B cell (primary cell): ENCODE data around the gene WAC. TPM values are rescaled to one million over a fixed set of nuclear protein-coding genes. Genes with fewer than 3 reads are reported as not detected.
A peak's percentile ranks its signal among the peaks of the same experiment; 100 is the strongest.

Source experiments
- ATAC-seq: fragments of 200-7000 bp; cut with Tn5 transposase; one replicate; pipeline ENCODE4 v1.10.0; 2021; ENCODE audit warnings: low read depth, mild to moderate bottlenecking, moderate number of reproducible peaks, moderate library complexity
- CTCF ChIA-PET: fragments of 350-600 bp; sonication (Branson Sonifier 250); formaldehyde crosslinking; loops from one replicate; lab custom pipeline; 2021; ENCODE audit warnings: antibody characterized with exemption, inconsistent platforms; lab: Charles Lee
- POLR2A ChIA-PET: fragments of 350-600 bp; sonication (Branson Sonifier 250); formaldehyde crosslinking; loops from one replicate; lab custom pipeline; 2021; ENCODE audit warnings: antibody characterized with exemption; lab: Charles Lee
- DNase-seq: peaks from one replicate; pipeline ENCODE4 v3.0.0; 2013
- H2AFZ ChIP-seq: 2 replicates; pipeline ENCODE4 v1.6.1; 2012; ENCODE audit warnings: mild to moderate bottlenecking, low read depth, low read length; ENCODE audit not compliant: insufficient read depth, poor library complexity, severe bottlenecking
- H3K27ac ChIP-seq, 2 donors: 1 replicate in 1 of 2; 2 replicates in 1 of 2; pipeline ENCODE4 v1.5.1; 2012 to 2013; ENCODE audit warnings: low read length in 2 of 2, mild to moderate bottlenecking in 2 of 2, moderate library complexity in 1 of 2
- H3K27me3 ChIP-seq, 4 experiments: fragments of 200-600 bp in 1 of 4; sonication (generic) in 1 of 4; replicated peaks in 1 of 4; 1 replicate in 2 of 4; 2 replicates in 2 of 4; pipeline versions ENCODE4 v1.6.1 to v1.7.0; 2013 to 2016; ENCODE audit warnings: low read length in 3 of 4, mild to moderate bottlenecking in 2 of 4, mixed read lengths in 1 of 4, moderate library complexity in 1 of 4; ENCODE audit not compliant: insufficient read depth in 4 of 4, control insufficient read depth in 3 of 4; ENCODE audit errors: control extremely low read depth in 1 of 4
- H3K36me3 ChIP-seq, 2 experiments: replicated peaks in 1 of 2; 1 replicate in 1 of 2; 2 replicates in 1 of 2; pipeline versions ENCODE4 v1.6.1 to v1.7.1; 2013; ENCODE audit warnings: low read length in 1 of 2; ENCODE audit not compliant: insufficient read depth in 2 of 2, control insufficient read depth in 1 of 2; ENCODE audit errors: control extremely low read depth in 1 of 2, extremely low read depth in 1 of 2
- H3K4me1 ChIP-seq, 2 donors: fragments of 200-600 bp in 1 of 2; sonication (generic) in 1 of 2; 1 replicate in 1 of 2; 2 replicates in 1 of 2; pipeline versions ENCODE4 v1.5.1 to v1.6.1; 2013 to 2017; ENCODE audit warnings: low read length in 2 of 2; ENCODE audit not compliant: control insufficient read depth in 2 of 2, insufficient read depth in 2 of 2
- H3K4me2 ChIP-seq: replicated peaks from 2 replicates; pipeline ENCODE3; 2012; ENCODE audit warnings: mild to moderate bottlenecking, low read depth, low read length; ENCODE audit not compliant: poor library complexity, severe bottlenecking
- H3K4me3 ChIP-seq, 5 experiments: fragments of 200-600 bp in 1 of 5; sonication (generic) in 1 of 5; 1 replicate in 3 of 5; 2 replicates in 2 of 5; pipeline versions ENCODE4 v1.5.1 to v1.7.0; 2011 to 2016; ENCODE audit warnings: low read length in 4 of 5, mild to moderate bottlenecking in 4 of 5, low read depth in 2 of 5, control low read depth in 1 of 5, moderate library complexity in 1 of 5; ENCODE audit not compliant: insufficient read depth in 1 of 5; ENCODE audit errors: control extremely low read depth in 1 of 5, extremely low read depth in 1 of 5
- H3K79me2 ChIP-seq: fragments of 200-600 bp; sonication (generic); one replicate; pipeline ENCODE4 v1.6.0; 2016; ENCODE audit warnings: low read length; ENCODE audit not compliant: control insufficient read depth, insufficient read depth
- H3K9ac ChIP-seq: fragments of 200-600 bp; sonication (generic); 2 replicates; pipeline ENCODE4 v1.6.1; 2017; ENCODE audit warnings: mild to moderate bottlenecking, low read length, moderate library complexity
- H3K9me3 ChIP-seq, 3 donors: one replicate each; pipeline versions ENCODE4 v1.6.1 to v1.7.1; 2013; ENCODE audit warnings: low read length in 2 of 3; ENCODE audit not compliant: control insufficient read depth in 2 of 3, insufficient read depth in 1 of 3; ENCODE audit errors: control extremely low read depth in 1 of 3
- H4K20me1 ChIP-seq: 2 replicates; pipeline ENCODE4 v1.6.0; 2012; ENCODE audit warnings: mild to moderate bottlenecking, low read length; ENCODE audit not compliant: insufficient read depth, control insufficient read depth, poor library complexity, severe bottlenecking
- H3K27ac Mint-ChIP-seq: one replicate; pipeline ENCODE4 v1.8.0; 2021; ENCODE audit warnings: mixed read lengths
- H3K27me3 Mint-ChIP-seq: one replicate; pipeline ENCODE4 v1.8.0; 2021; ENCODE audit warnings: mixed read lengths
- H3K4me1 Mint-ChIP-seq: one replicate; pipeline ENCODE4 v1.8.0; 2021; ENCODE audit warnings: mixed read lengths
- H3K4me3 Mint-ChIP-seq: one replicate; pipeline ENCODE4 v1.8.0; 2021; ENCODE audit warnings: mixed read lengths
- H3K9me3 Mint-ChIP-seq: one replicate; pipeline ENCODE4 v1.8.0; 2022; ENCODE audit warnings: mixed read lengths; ENCODE audit not compliant: insufficient read depth
- EZH2 ChIP-seq: IDR thresholded peaks from 2 replicates; pipeline ENCODE4 v1.6.1; 2012; ENCODE audit warnings: borderline replicate concordance, low read depth, mild to moderate bottlenecking, moderate library complexity, low read length; ENCODE audit not compliant: insufficient read depth, poor library complexity, severe bottlenecking
- WGBS: methylation state at CpG from one replicate; pipeline ENCODE4 v1.1.5; 2013; ENCODE audit warnings: missing lambda C conversion rate; ENCODE audit not compliant: insufficient coverage; 5-methylcytosine and 5-hydroxymethylcytosine counted together
- intact Hi-C: fragments of 100-400 bp; cut with micrococcal nuclease; formaldehyde crosslinking; loops from one replicate; pipeline ENCODE4 v1.10.0; 2022
- polyA plus RNA-seq: library from polyadenylated mRNA; depleted of rRNA; stranded (reverse); fragments of >200 nt; gene quantifications from 2 replicates; pipeline ENCODE4 v1.2.3, GENCODE V29; 2012
- total RNA-seq, 2 donors: library from RNA; stranded (reverse); fragments of 120-200 nt in 1 of 2; gene quantifications; 1 replicate in 1 of 2; 2 replicates in 1 of 2; pipeline versions ENCODE4 v1.2.3 to v1.2.4, GENCODE V29; 2013 to 2022
- TF ChIP-seq, protein P1 (sequence below): fragments of 200-600 bp; IDR thresholded peaks from one replicate; pipeline ENCODE4 v1.8.0; 2022; ENCODE audit warnings: antibody characterized with exemption, mild to moderate bottlenecking

Gene WAC
- total and polyA plus RNA-seq, 2 donors (not counting 1 experiment from before 2014, with no cell fraction given) = 77.4 to 196 TPM

DNA sequence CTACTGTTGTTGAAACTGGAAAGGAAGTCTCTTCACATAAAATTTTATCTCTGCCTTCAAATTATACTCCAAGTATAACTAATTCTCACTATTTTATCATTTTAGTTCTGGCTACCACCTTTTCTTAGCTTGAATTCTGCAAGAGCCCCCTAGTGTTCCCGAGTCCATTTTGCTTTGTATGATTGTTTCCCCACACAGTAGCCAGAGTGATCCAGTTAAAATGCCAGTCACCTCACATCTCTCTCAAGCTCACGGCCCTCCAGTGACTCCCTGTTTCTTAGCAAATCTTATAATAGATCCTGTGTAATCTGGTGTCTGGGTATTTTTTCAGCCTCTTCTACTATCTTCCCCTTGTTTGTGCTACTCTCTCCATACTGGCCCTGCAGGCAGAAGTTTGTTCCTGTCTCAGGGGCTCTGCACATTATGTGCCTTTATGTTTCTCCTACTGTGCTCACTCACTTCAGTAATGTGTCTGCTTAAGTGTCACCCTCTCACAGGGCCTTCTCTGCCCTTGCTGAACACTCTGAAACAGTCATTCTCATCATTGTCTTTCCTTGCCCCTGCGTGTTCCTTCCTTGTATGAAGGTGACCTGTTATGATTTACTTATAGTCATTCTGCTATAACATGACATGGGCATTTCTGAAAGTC is 8.9 kb downstream of the WAC start:
- Mint-ChIP-seq H3K27me3 (no peaks in the 10 kb centered on the region), H3K4me1 (peaks cover 47% of the 10 kb centered on the region), H3K27ac (no peak overlapping the region), H3K4me3 (no peak overlapping the region), H3K9me3 (no peaks in the 10 kb centered on the region)
- Histone ChIP-seq H3K27me3 (no peaks in the 10 kb centered on the region), H4K20me1 (peaks cover 67% of the 10 kb centered on the region), H3K9me3 (no peaks in the 10 kb centered on the region), H3K4me3 (no peak overlapping the region), H3K4me2 (no peak overlapping the region), H3K27ac (no peak overlapping the region), H2AFZ (no peak overlapping the region), H3K9ac (no peak overlapping the region), H3K79me2 (peaks cover 95% of the 10 kb centered on the region), H3K4me1 (peaks cover 11 to 23% of the 10 kb centered on the region in 2 donors), H3K36me3 (peaks cover 22 to 80% of the 10 kb centered on the region in 2 experiments)
- 40% methylated on average over 1 of the region's 3 CpGs for WGBS
- DNase-seq = no peak
- intact Hi-C loops = no loop called here
- ChIA-PET CTCF (interaction anchor here (1.1 kb wide), 1 partner anchor 13 kb away, joined by 4 read pairs; no protein-coding TSS in a partner anchor), POLR2A (interaction anchor here (0.7 kb wide), 1 partner anchor 42 kb away, joined by 5 read pairs; no protein-coding TSS in a partner anchor)
- ATAC-seq = no peak
- TF ChIP-seq EZH2 = no peak
- TF ChIP-seq, protein P1, sequence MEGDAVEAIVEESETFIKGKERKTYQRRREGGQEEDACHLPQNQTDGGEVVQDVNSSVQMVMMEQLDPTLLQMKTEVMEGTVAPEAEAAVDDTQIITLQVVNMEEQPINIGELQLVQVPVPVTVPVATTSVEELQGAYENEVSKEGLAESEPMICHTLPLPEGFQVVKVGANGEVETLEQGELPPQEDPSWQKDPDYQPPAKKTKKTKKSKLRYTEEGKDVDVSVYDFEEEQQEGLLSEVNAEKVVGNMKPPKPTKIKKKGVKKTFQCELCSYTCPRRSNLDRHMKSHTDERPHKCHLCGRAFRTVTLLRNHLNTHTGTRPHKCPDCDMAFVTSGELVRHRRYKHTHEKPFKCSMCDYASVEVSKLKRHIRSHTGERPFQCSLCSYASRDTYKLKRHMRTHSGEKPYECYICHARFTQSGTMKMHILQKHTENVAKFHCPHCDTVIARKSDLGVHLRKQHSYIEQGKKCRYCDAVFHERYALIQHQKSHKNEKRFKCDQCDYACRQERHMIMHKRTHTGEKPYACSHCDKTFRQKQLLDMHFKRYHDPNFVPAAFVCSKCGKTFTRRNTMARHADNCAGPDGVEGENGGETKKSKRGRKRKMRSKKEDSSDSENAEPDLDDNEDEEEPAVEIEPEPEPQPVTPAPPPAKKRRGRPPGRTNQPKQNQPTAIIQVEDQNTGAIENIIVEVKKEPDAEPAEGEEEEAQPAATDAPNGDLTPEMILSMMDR = no peak

DNA sequence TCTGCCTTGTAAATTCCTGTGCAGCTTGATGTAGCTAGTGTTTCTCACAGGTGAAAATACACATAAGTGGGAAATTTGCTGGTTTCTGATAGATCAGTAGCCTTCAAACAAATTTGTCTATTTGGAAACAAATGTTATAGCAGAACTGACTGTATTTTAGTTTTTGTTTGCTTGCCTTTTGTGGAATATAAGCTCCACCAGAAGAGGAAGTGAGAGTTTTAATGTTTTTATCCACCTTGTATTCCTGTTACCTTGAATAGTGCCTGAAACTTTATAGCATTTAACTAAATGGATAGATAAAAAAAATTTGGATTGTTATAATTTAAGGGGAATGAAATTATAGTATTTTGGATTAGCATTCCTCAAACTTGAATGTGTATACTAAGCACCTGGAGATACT is 9.8 kb downstream of the WAC start:
- H3K27ac Mint-ChIP-seq = peak overlapping the region; percentile 39
- CTCF ChIA-PET = interaction anchor here (1.1 kb wide), 1 partner anchor 12 kb away, joined by 4 read pairs; no protein-coding TSS in a partner anchor
- no peak overlapping the region for H2AFZ ChIP-seq

More for the DNA sequence above, 9.8 kb downstream of the WAC start:
- peak; percentile 45 for ATAC-seq
- intact Hi-C loops = no loop called here
- Histone ChIP-seq H3K27ac (peak overlapping the region in 1 of 2 donors; percentile 28), H3K9me3 (no peaks in the 10 kb centered on the region), H3K4me2 (peak overlapping the region; percentile 23), H3K9ac (no peak overlapping the region), H3K27me3 (no peaks in the 10 kb centered on the region), H3K79me2 (peaks cover 95% of the 10 kb centered on the region), H3K36me3 (peaks cover 16 to 72% of the 10 kb centered on the region in 2 experiments), H3K4me3 (no peak overlapping the region), H4K20me1 (peaks cover 60% of the 10 kb centered on the region), H3K4me1 (peaks cover 11 to 21% of the 10 kb centered on the region in 2 donors)
- no peak for DNase-seq
- H3K27me3 Mint-ChIP-seq = no peaks in the 10 kb centered on the region
- peak overlapping the region; percentile 33 for H3K4me3 Mint-ChIP-seq
- H3K4me1 Mint-ChIP-seq = peaks cover 44% of the 10 kb centered on the region
- POLR2A ChIA-PET = interaction anchor here (1.3 kb wide), 1 partner anchor 10 kb away, joined by 3 read pairs; the partner anchor contains the start of gene WAC
- TF ChIP-seq, protein P1 = no peak
- no peak for TF ChIP-seq EZH2
- no peaks in the 10 kb centered on the region for H3K9me3 Mint-ChIP-seq
